Duodenal mucosa (tissue), 2 donors: ENCODE data around the gene DMWD.

Experiments
- H3K27ac ChIP-seq: one replicate; pipeline ENCODE4 v1.7.0; 2013; ENCODE audit warnings: low read depth, low read length
- H3K27me3 ChIP-seq, 2 donors: one replicate each; pipeline ENCODE4 v1.7.0; 2013; ENCODE audit warnings: low read length in 2 of 2, control low read depth in 1 of 2; ENCODE audit not compliant: insufficient read depth in 2 of 2, control insufficient read depth in 1 of 2
- H3K36me3 ChIP-seq, 2 donors: one replicate each; pipeline ENCODE4 v1.7.0; 2013; ENCODE audit warnings: low read length in 2 of 2, control low read depth in 1 of 2; ENCODE audit not compliant: insufficient read depth in 2 of 2, control insufficient read depth in 1 of 2
- H3K4me1 ChIP-seq, 2 donors: one replicate each; pipeline ENCODE4 v1.7.0; 2013; ENCODE audit warnings: low read length in 2 of 2, control low read depth in 1 of 2; ENCODE audit not compliant: insufficient read depth in 2 of 2, control insufficient read depth in 1 of 2
- H3K4me3 ChIP-seq, 2 donors: one replicate each; pipeline ENCODE4 v1.7.0; 2013; ENCODE audit warnings: low read length in 2 of 2, low read depth in 1 of 2
- H3K9ac ChIP-seq, 2 donors: one replicate each; pipeline ENCODE4 v1.7.0; 2013; ENCODE audit warnings: low read length in 2 of 2, low read depth in 1 of 2
- H3K9me3 ChIP-seq, 2 donors: one replicate each; pipeline ENCODE4 v1.7.0; 2013; ENCODE audit warnings: low read length in 2 of 2, control low read depth in 1 of 2; ENCODE audit not compliant: control insufficient read depth in 1 of 2

The DMWD gene

GRCh38 chr19:45771311-45771933 lies 21.2 kb downstream of the DMWD start:
- peak overlapping the region; percentile 83 to 96 for H3K9ac ChIP-seq
- peak overlapping the region; percentile 73 to 74 for H3K4me3 ChIP-seq
- H3K4me1 ChIP-seq, result peaks cover 19 to 33% of the 10 kb centered on the region in 2 donors
- H3K27me3 ChIP-seq, result no peaks in the 10 kb centered on the region
- H3K9me3 ChIP-seq, result no peaks in the 10 kb centered on the region
- peak overlapping the region; percentile 80 for H3K27ac ChIP-seq
- H3K36me3 ChIP-seq, result no peaks in the 10 kb centered on the region

GRCh38 chr19:45770192-45771101 lies 22.2 kb downstream of the DMWD start:
- peaks cover 19 to 33% of the 10 kb centered on the region in 2 donors for H3K4me1 ChIP-seq
- H3K27ac ChIP-seq, result peak overlapping the region; percentile 94
- H3K27me3 ChIP-seq, result no peaks in the 10 kb centered on the region
- H3K36me3 ChIP-seq, result no peaks in the 10 kb centered on the region
- peak overlapping the region; percentile 83 to 96 for H3K9ac ChIP-seq
- H3K9me3 ChIP-seq, result no peaks in the 10 kb centered on the region
- peak overlapping the region; percentile 76 to 92 for H3K4me3 ChIP-seq

- Histone ChIP-seq H3K9me3 (no peaks in the 10 kb centered on the region), H3K9ac (peak overlapping the region; percentile 63 to 84), H3K4me1 (peaks cover 19 to 33% of the 10 kb centered on the region in 2 donors), H3K4me3 (peak overlapping the region; percentile 76 to 92), H3K27ac (peak overlapping the region; percentile 81), H3K36me3 (no peaks in the 10 kb centered on the region), H3K27me3 (no peaks in the 10 kb centered on the region)
Observed at GRCh38 chr19:45769821-45770191, 22.8 kb downstream of the DMWD start.

GRCh38 chr19:45768984-45769782 lies 23.5 kb downstream of the DMWD start, which contains the start of gene SIX5:
TSS of gene SIX5 (minus strand) at chr19:45769252. CDS start at chr19:45768844, 408 bp downstream.
- no peaks in the 10 kb centered on the region for H3K36me3 ChIP-seq
- peaks cover 19 to 33% of the 10 kb centered on the region in 2 donors for H3K4me1 ChIP-seq
- H3K9ac ChIP-seq, result peak within 1 kb of the TSS; percentile 78 to 95
- no peaks in the 10 kb centered on the region for H3K27me3 ChIP-seq
- H3K27ac ChIP-seq, result peak within 1 kb of the TSS; percentile 90
- H3K4me3 ChIP-seq, result peak within 1 kb of the TSS; percentile 76 to 92
- no peaks in the 10 kb centered on the region for H3K9me3 ChIP-seq

GRCh38 chr19:45768655-45768983 lies 24.0 kb downstream of the DMWD start:
- Histone ChIP-seq H3K9me3 (no peaks in the 10 kb centered on the region), H3K27me3 (no peaks in the 10 kb centered on the region), H3K4me1 (peaks cover 19 to 32% of the 10 kb centered on the region in 2 donors), H3K4me3 (peak overlapping the region; percentile 76 to 92), H3K9ac (peak overlapping the region; percentile 78 to 95), H3K36me3 (no peaks in the 10 kb centered on the region), H3K27ac (peak overlapping the region; percentile 90)

- Histone ChIP-seq H3K27me3 (no peaks in the 10 kb centered on the region), H3K36me3 (no peaks in the 10 kb centered on the region), H3K9me3 (no peaks in the 10 kb centered on the region), H3K4me3 (peak overlapping the region; percentile 71 to 92), H3K4me1 (peaks cover 14 to 26% of the 10 kb centered on the region in 2 donors), H3K9ac (peak overlapping the region; percentile 65 to 82), H3K27ac (peak overlapping the region; percentile 90)
Observed at GRCh38 chr19:45767881-45768654, 24.6 kb downstream of the DMWD start.

- no peaks in the 10 kb centered on the region for H3K36me3 ChIP-seq
- no peaks in the 10 kb centered on the region for H3K27me3 ChIP-seq
- H3K9ac ChIP-seq, result peak overlapping the region; percentile 65 to 82
- H3K4me3 ChIP-seq, result peak overlapping the region; percentile 71 to 92
- H3K4me1 ChIP-seq, result peaks cover 7 to 20% of the 10 kb centered on the region in 2 donors
- peak overlapping the region; percentile 90 for H3K27ac ChIP-seq
- H3K9me3 ChIP-seq, result no peaks in the 10 kb centered on the region
Observed at GRCh38 chr19:45767410-45767880, 25.2 kb downstream of the DMWD start.

GRCh38 chr19:45766869-45767346 lies 25.7 kb downstream of the DMWD start:
- Histone ChIP-seq H3K27ac (peak overlapping the region; percentile 90), H3K4me1 (peaks cover 2 to 14% of the 10 kb centered on the region in 2 donors), H3K9me3 (no peaks in the 10 kb centered on the region), H3K9ac (peak overlapping the region; percentile 65 to 82), H3K4me3 (peak overlapping the region; percentile 71 to 92), H3K27me3 (no peaks in the 10 kb centered on the region), H3K36me3 (no peaks in the 10 kb centered on the region)

GRCh38 chr19:45766296-45766868 lies 26.3 kb downstream of the DMWD start:
- Histone ChIP-seq H3K36me3 (no peaks in the 10 kb centered on the region), H3K4me1 (peaks cover 0 to 9% of the 10 kb centered on the region in 2 donors), H3K27me3 (no peaks in the 10 kb centered on the region), H3K9me3 (no peaks in the 10 kb centered on the region), H3K4me3 (peak overlapping the region; percentile 71 to 92), H3K9ac (peak overlapping the region in 1 of 2 donors; percentile 65), H3K27ac (peak overlapping the region; percentile 90)
